Measurements from ENCODE around the gene PIP5K1B.

PIP5K1B gene

DNA sequence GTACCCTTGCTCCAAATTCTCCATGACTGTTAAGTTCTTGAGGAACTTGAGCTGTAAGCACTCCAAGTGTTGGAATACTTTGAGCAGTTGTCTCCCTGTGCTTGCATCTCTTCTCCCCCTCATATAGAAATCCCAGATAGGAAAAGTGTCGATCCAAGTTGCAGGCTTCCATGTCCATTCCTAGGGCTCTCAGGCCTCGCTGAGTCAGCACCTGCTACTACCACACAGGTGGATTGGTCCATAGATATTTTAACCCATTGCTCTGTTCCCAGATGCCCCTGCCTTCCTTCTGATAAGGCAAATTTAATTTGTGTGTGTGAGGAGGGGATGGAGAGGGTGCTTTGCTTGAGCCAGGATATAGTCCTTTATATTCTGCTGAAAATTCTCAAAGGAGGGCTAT, 95.8 kb downstream of the PIP5K1B start:
- Histone ChIP-seq H2BK120ac (ENCODE audit: low read depth, low read length) (no peak overlapping the region), H3K9ac (ENCODE audit: low read depth, low read length, poor library complexity) (no peak overlapping the region), H3K27me3 (ENCODE audit: control insufficient read depth in 3 of 3, insufficient read depth in 3 of 3, low read depth in 1 of 3, low read length in 3 of 3) (no peaks in the 10 kb centered on the region), H2AK5ac (ENCODE audit: low read depth, low read length) (no peak overlapping the region), H4K8ac (ENCODE audit: low read depth, low read length) (no peak overlapping the region), H3K9me3 (replicated peaks in 1 of 2; ENCODE audit: control insufficient read depth in 2 of 2, insufficient read depth in 1 of 2, low read depth in 1 of 2, low read length in 2 of 2) (peaks cover 2 to 3% of the 10 kb centered on the region in 2 donors), H3K4ac (ENCODE audit: low read length) (no peak overlapping the region), H3K27ac (replicated peaks; ENCODE audit: low read length) (no peak overlapping the region), H3K18ac (ENCODE audit: low read length) (no peak overlapping the region), H2BK5ac (ENCODE audit: low read length) (no peak overlapping the region), H3K23ac (ENCODE audit: low read depth, low read length, poor library complexity) (no peak overlapping the region), H3K4me3 (ENCODE audit: low read length in 2 of 2) (no peak overlapping the region), H3K14ac (ENCODE audit: low read length) (no peak overlapping the region), H3K4me2 (ENCODE audit: insufficient read depth, low read length, poor library complexity, severe bottlenecking) (no peak overlapping the region), H2BK15ac (ENCODE audit: low read length) (no peak overlapping the region), H2AFZ (ENCODE audit: low read length) (no peak overlapping the region), H3K79me1 (ENCODE audit: low read depth, low read length) (no peaks in the 10 kb centered on the region), H4K91ac (ENCODE audit: low read depth, low read length, poor library complexity) (no peak overlapping the region), H3K36me3 (replicated peaks in 1 of 2; ENCODE audit: control insufficient read depth in 2 of 2, insufficient read depth in 2 of 2, low read length in 2 of 2) (peaks cover 0 to 17% of the 10 kb centered on the region in 2 donors), H2BK12ac (ENCODE audit: low read length) (no peak overlapping the region), H3K4me1 (ENCODE audit: control insufficient read depth in 2 of 2, insufficient read depth in 1 of 2, low read depth in 1 of 2, low read length in 2 of 2) (peaks cover 0 to under 1% of the 10 kb centered on the region in 2 donors)
- no peak for DNase-seq (ENCODE audit: low spot score)
- WGBS, 2 donors (ENCODE audit: extremely low coverage in 2 of 2, insufficient read length in 2 of 2, insufficient replicate concordance in 1 of 2), result no CpG with 5 or more reads among the region's 2 CpGs

DNA sequence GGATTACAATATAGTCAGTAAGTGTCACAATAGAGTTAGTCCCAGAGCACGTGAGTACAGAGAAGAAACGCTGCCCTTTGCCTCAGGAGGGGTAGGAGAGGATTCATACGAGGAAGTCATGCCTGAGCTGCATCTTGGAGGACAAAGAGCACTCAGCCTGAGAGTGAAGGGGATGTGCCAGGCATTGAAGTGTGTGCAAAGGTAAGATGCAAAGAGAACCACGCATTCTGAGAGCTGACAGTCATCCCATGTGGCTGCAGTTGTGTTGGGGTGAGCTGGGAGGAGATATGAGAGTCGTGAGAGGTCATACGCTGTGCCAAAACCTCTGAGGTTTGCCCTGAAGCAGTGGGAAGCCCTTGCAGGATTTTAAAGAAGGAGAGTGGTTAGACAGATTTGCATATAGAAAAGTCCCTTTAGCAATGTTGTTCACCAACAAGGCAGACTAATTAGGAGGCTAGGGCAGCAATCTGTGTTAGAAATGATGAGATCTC, 97.5 kb downstream of the PIP5K1B start:
- no peak overlapping the region for H3K4me2 ChIP-seq (ENCODE audit: insufficient read depth, low read length, poor library complexity, severe bottlenecking)
- no peak overlapping the region for H3K4ac ChIP-seq (ENCODE audit: low read length)
- no peaks in the 10 kb centered on the region for H3K79me1 ChIP-seq (ENCODE audit: low read depth, low read length)
- DNase-seq (ENCODE audit: low spot score), result no peak
- peaks cover 3 to 5% of the 10 kb centered on the region in 2 donors for H3K4me1 ChIP-seq (ENCODE audit: control insufficient read depth in 2 of 2, insufficient read depth in 1 of 2, low read depth in 1 of 2, low read length in 2 of 2)
- H3K23ac ChIP-seq (ENCODE audit: low read depth, low read length, poor library complexity), result no peak overlapping the region
- peaks cover under 1 to 2% of the 10 kb centered on the region in 2 donors for H3K9me3 ChIP-seq (replicated peaks in 1 of 2; ENCODE audit: control insufficient read depth in 2 of 2, insufficient read depth in 1 of 2, low read depth in 1 of 2, low read length in 2 of 2)
- H2AFZ ChIP-seq (ENCODE audit: low read length), result no peak overlapping the region
- no peak overlapping the region for H2BK120ac ChIP-seq (ENCODE audit: low read depth, low read length)
- H3K27me3 ChIP-seq (ENCODE audit: control insufficient read depth in 3 of 3, insufficient read depth in 3 of 3, low read depth in 1 of 3, low read length in 3 of 3), result no peaks in the 10 kb centered on the region
- no peak overlapping the region for H2BK15ac ChIP-seq (ENCODE audit: low read length)
- H4K91ac ChIP-seq (ENCODE audit: low read depth, low read length, poor library complexity), result no peak overlapping the region
- no peak overlapping the region for H2BK12ac ChIP-seq (ENCODE audit: low read length)
- no peak overlapping the region for H2BK5ac ChIP-seq (ENCODE audit: low read length)
- H3K9ac ChIP-seq (ENCODE audit: low read depth, low read length, poor library complexity), result no peak overlapping the region
- H3K27ac ChIP-seq (replicated peaks; ENCODE audit: low read length), result no peak overlapping the region
- no CpG with 5 or more reads among the region's 6 CpGs for WGBS, 2 donors (ENCODE audit: extremely low coverage in 2 of 2, insufficient read length in 2 of 2, insufficient replicate concordance in 1 of 2)
- no peak overlapping the region for H3K14ac ChIP-seq (ENCODE audit: low read length)
- no peak overlapping the region for H4K8ac ChIP-seq (ENCODE audit: low read depth, low read length)
- H3K18ac ChIP-seq (ENCODE audit: low read length), result no peak overlapping the region
- peaks cover 0 to 21% of the 10 kb centered on the region in 2 donors for H3K36me3 ChIP-seq (replicated peaks in 1 of 2; ENCODE audit: control insufficient read depth in 2 of 2, insufficient read depth in 2 of 2, low read length in 2 of 2)
- peak overlapping the region in 1 of 2 donors; percentile 27 for H3K4me3 ChIP-seq (ENCODE audit: low read length in 2 of 2)
- H2AK5ac ChIP-seq (ENCODE audit: low read depth, low read length), result no peak overlapping the region

- Histone ChIP-seq H3K9me3 (replicated peaks in 1 of 2; ENCODE audit: control insufficient read depth in 2 of 2, insufficient read depth in 1 of 2, low read depth in 1 of 2, low read length in 2 of 2) (no peaks in the 10 kb centered on the region), H2BK15ac (ENCODE audit: low read length) (no peak overlapping the region), H3K4me2 (ENCODE audit: insufficient read depth, low read length, poor library complexity, severe bottlenecking) (no peak overlapping the region), H4K91ac (ENCODE audit: low read depth, low read length, poor library complexity) (no peak overlapping the region), H3K36me3 (replicated peaks in 1 of 2; ENCODE audit: control insufficient read depth in 2 of 2, insufficient read depth in 2 of 2, low read length in 2 of 2) (peaks cover 0 to 19% of the 10 kb centered on the region in 2 donors), H2AFZ (ENCODE audit: low read length) (no peak overlapping the region), H3K14ac (ENCODE audit: low read length) (no peak overlapping the region), H3K27ac (replicated peaks; ENCODE audit: low read length) (no peak overlapping the region), H4K8ac (ENCODE audit: low read depth, low read length) (no peak overlapping the region), H3K4me3 (ENCODE audit: low read length in 2 of 2) (no peak overlapping the region), H3K27me3 (ENCODE audit: control insufficient read depth in 3 of 3, insufficient read depth in 3 of 3, low read depth in 1 of 3, low read length in 3 of 3) (no peaks in the 10 kb centered on the region), H2BK5ac (ENCODE audit: low read length) (no peak overlapping the region), H3K9ac (ENCODE audit: low read depth, low read length, poor library complexity) (no peak overlapping the region), H3K4me1 (ENCODE audit: control insufficient read depth in 2 of 2, insufficient read depth in 1 of 2, low read depth in 1 of 2, low read length in 2 of 2) (peaks cover 3 to 9% of the 10 kb centered on the region in 2 donors), H2BK120ac (ENCODE audit: low read depth, low read length) (no peak overlapping the region), H3K18ac (ENCODE audit: low read length) (no peak overlapping the region), H2AK5ac (ENCODE audit: low read depth, low read length) (no peak overlapping the region), H3K23ac (ENCODE audit: low read depth, low read length, poor library complexity) (no peak overlapping the region), H3K4ac (ENCODE audit: low read length) (no peak overlapping the region), H2BK12ac (ENCODE audit: low read length) (no peak overlapping the region), H3K79me1 (ENCODE audit: low read depth, low read length) (no peaks in the 10 kb centered on the region)
- no peak for DNase-seq (ENCODE audit: low spot score)
- no CpG with 5 or more reads among the region's 11 CpGs for WGBS, 2 donors (ENCODE audit: extremely low coverage in 2 of 2, insufficient read length in 2 of 2, insufficient replicate concordance in 1 of 2)
Measured at GRCh38 chr9:68804911-68805889, 100.2 kb downstream of the PIP5K1B start.

DNA sequence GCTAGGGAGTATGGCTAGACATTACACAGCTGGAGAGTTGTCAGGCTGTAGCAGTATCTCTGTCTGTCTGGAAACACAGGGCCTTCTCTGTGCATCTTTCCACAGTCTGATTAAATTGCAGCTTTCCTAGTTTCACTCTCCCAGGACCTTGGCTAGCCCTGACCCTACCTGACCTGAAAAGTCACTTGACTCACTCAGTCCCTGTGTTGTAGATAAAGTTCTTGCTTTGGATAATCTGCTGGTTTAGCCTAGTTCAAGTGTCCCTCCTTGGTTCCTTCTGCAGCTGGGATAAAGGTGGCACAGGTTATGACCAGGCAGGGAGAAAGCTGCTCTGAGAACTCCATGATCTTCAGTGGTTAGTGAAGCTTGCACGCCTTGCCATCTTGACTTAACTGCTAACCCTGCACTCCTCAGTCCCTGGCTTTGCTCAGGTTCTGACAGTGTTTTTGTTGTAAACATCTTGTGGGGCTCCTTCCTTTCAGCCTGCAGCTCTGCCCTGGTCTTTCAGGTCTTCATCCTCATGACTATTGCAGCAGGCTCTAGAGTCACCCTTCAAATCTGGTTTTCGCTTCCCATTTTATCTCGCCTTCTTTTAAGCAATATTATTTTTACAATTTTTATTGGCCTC, 101.0 kb downstream of the PIP5K1B start:
- H2BK5ac ChIP-seq (ENCODE audit: low read length), result no peak overlapping the region
- no peak for DNase-seq (ENCODE audit: low spot score)
- no peak overlapping the region for H2BK12ac ChIP-seq (ENCODE audit: low read length)
- peaks cover 0 to 20% of the 10 kb centered on the region in 2 donors for H3K36me3 ChIP-seq (replicated peaks in 1 of 2; ENCODE audit: control insufficient read depth in 2 of 2, insufficient read depth in 2 of 2, low read length in 2 of 2)
- no peak overlapping the region for H4K91ac ChIP-seq (ENCODE audit: low read depth, low read length, poor library complexity)
- no peak overlapping the region for H2BK120ac ChIP-seq (ENCODE audit: low read depth, low read length)
- no peaks in the 10 kb centered on the region for H3K27me3 ChIP-seq (ENCODE audit: control insufficient read depth in 3 of 3, insufficient read depth in 3 of 3, low read depth in 1 of 3, low read length in 3 of 3)
- no peak overlapping the region for H3K27ac ChIP-seq (replicated peaks; ENCODE audit: low read length)
- H3K9ac ChIP-seq (ENCODE audit: low read depth, low read length, poor library complexity), result no peak overlapping the region
- no peaks in the 10 kb centered on the region for H3K9me3 ChIP-seq (replicated peaks in 1 of 2; ENCODE audit: control insufficient read depth in 2 of 2, insufficient read depth in 1 of 2, low read depth in 1 of 2, low read length in 2 of 2)
- H3K4me1 ChIP-seq (ENCODE audit: control insufficient read depth in 2 of 2, insufficient read depth in 1 of 2, low read depth in 1 of 2, low read length in 2 of 2), result peaks cover 3 to 9% of the 10 kb centered on the region in 2 donors
- H2BK15ac ChIP-seq (ENCODE audit: low read length), result no peak overlapping the region
- H3K18ac ChIP-seq (ENCODE audit: low read length), result no peak overlapping the region
- no peak overlapping the region for H4K8ac ChIP-seq (ENCODE audit: low read depth, low read length)
- no peak overlapping the region for H2AK5ac ChIP-seq (ENCODE audit: low read depth, low read length)
- no peak overlapping the region for H2AFZ ChIP-seq (ENCODE audit: low read length)
- H3K4me3 ChIP-seq (ENCODE audit: low read length in 2 of 2), result no peak overlapping the region
- no peaks in the 10 kb centered on the region for H3K79me1 ChIP-seq (ENCODE audit: low read depth, low read length)
- no peak overlapping the region for H3K4ac ChIP-seq (ENCODE audit: low read length)
- H3K4me2 ChIP-seq (ENCODE audit: insufficient read depth, low read length, poor library complexity, severe bottlenecking), result no peak overlapping the region
- no CpG with 5 or more reads among the region's 3 CpGs for WGBS, 2 donors (ENCODE audit: extremely low coverage in 2 of 2, insufficient read length in 2 of 2, insufficient replicate concordance in 1 of 2)
- H3K23ac ChIP-seq (ENCODE audit: low read depth, low read length, poor library complexity), result no peak overlapping the region
- H3K14ac ChIP-seq (ENCODE audit: low read length), result no peak overlapping the region
